Activated CD8-positive, alpha-beta memory T cell treated with anti-CD3 and anti-CD28 coated beads, Interleukin-2, amount 50 U/mL, for 24 hours (primary cell): Measurements from ENCODE around the gene GNB3.

Experiments
- DNase-seq: peaks from one replicate; pipeline ENCODE4 v3.0.0-alpha.2; 2020; ENCODE audit errors: extremely low read depth

GNB3 gene

GRCh38 chr12:6837370-6838060, 3.2 kb upstream of the GNB3 start:
- no peak for DNase-seq

- no peak for DNase-seq
Observed at GRCh38 chr12:6838854-6839253, 1.9 kb upstream of the GNB3 start.

GRCh38 chr12:6839482-6840201, 1.1 kb upstream of the GNB3 start:
- no peak for DNase-seq

GRCh38 chr12:6840330-6840729, 395 bp upstream of the GNB3 start:
- DNase-seq: no peak

- DNase-seq: no peak
Observed at GRCh38 chr12:6842075-6842474, 1.4 kb downstream of the GNB3 start.

GRCh38 chr12:6843118-6843902, 2.6 kb downstream of the GNB3 start:
- DNase-seq: no peak

- DNase-seq: no peak
Observed at GRCh38 chr12:6845395-6845794, 4.7 kb downstream of the GNB3 start.

- no peak for DNase-seq
Observed at GRCh38 chr12:6846316-6846869, 5.7 kb downstream of the GNB3 start.

- no peak for DNase-seq
Observed at GRCh38 chr12:6847676-6848075, 7.0 kb downstream of the GNB3 start.

- no peak for DNase-seq
Observed at GRCh38 chr12:6849427-6849826, 8.7 kb downstream of the GNB3 start.

GRCh38 chr12:6849976-6850560, 9.3 kb downstream of the GNB3 start:
- DNase-seq: no peak

- no peak for DNase-seq
Observed at GRCh38 chr12:6850796-6851152, 10.0 kb downstream of the GNB3 start.

GRCh38 chr12:6851153-6851920, 10.6 kb downstream of the GNB3 start, which contains the start of gene CDCA3:
TSS of gene CDCA3 (minus strand) at chr12:6851286. CDS start at chr12:6850952, 334 bp downstream.
- DNase-seq: peak; percentile 83

GRCh38 chr12:6851921-6852650, 11.4 kb downstream of the GNB3 start, which contains the start of gene USP5:
TSS of gene USP5 (plus strand) at chr12:6852150. CDS start at chr12:6852180, 30 bp downstream.
- peak; percentile 97 for DNase-seq

- no peak for DNase-seq
Observed at GRCh38 chr12:6852651-6853354, 12.1 kb downstream of the GNB3 start.

- DNase-seq: no peak
Observed at GRCh38 chr12:6853626-6854025, 12.9 kb downstream of the GNB3 start.

GRCh38 chr12:6854036-6854435, 13.3 kb downstream of the GNB3 start:
- no peak for DNase-seq

GRCh38 chr12:6855322-6855721, 14.6 kb downstream of the GNB3 start:
- no peak for DNase-seq

- DNase-seq: no peak
Observed at GRCh38 chr12:6858799-6859198, 18.1 kb downstream of the GNB3 start.

- no peak for DNase-seq
Observed at GRCh38 chr12:6860116-6860515, 19.4 kb downstream of the GNB3 start.
